ENCODE measurements around the gene ZNF365.

Gene ZNF365

DNA sequence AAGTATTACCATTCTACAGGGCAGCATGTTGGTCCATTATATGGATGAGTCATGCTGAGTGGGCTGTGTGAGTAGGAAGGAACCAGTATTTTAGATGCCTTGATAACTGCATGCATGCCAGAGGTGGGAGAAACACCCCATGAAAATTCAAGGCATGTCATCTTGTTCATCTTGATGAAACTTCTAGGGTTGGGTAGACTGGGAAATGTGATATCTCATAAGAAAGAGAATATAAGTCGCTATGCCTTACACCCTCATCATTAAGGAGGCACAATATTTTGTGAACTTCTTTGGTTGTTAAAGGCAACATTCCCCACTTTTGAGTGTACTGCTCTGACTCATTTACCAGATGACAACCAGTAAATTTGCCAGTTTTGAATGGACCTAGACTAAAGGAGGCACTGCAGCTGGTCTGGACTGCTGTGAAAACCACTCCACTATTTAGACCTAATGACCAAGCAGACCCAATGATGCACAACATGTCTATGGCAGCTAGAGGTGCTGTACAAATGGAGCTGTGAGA is 48.0 kb downstream of the ZNF365 start:
- no peak for DNase-seq (ENCODE audit: low spot score)

- no peak for DNase-seq (ENCODE audit: low spot score)
Observed at GRCh38 chr10:62424026-62424425, 49.9 kb downstream of the ZNF365 start.

DNA sequence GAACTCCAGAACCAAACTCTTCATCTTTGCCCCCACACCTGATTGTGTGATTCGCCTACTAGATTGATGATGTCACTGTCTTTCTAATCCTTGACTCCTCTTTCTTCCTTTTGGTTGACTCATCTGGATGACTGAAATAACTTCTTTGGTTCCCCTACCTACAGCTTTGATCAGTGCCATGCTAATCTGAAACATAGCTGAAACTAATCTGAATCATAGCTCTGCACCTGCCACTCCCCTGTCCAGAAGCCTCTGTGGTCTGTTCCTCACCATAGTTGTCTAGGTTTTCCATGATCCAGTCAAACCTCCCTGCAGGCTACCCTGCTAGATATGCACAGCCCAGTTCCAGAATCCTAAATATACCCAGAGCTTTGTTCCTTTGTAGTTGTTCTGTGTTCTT is 51.9 kb downstream of the ZNF365 start:
- DNase-seq (ENCODE audit: low spot score) = peak; percentile 24

GRCh38 chr10:62426600-62426999 is 52.4 kb downstream of the ZNF365 start:
- DNase-seq (ENCODE audit: low spot score) = no peak

- DNase-seq (ENCODE audit: low spot score) = no peak
Observed at GRCh38 chr10:62430881-62431280, 56.7 kb downstream of the ZNF365 start.

DNA sequence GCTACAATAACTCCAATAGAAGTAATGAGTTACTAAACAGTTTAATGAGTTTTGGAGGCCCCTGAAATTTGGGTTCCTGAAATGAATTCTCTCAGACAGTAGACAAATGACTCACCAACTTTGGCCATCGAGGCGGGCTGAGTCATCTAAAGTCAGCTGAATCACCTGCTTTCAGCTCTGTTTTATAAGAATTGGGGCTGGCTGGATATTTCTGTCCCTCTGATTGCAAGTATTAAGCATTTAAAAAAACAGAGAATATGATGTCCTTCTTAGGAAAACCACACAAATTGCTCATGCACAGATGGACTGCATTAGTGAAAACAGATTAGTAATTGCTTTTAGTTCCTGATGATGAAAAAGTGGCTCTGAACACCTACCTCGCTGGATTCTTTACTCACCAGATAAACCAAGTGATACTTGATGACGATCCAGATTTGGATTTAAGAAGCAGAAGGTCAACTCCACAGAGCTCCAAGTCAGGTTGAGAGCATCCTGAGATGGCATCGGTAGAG is 59.1 kb downstream of the ZNF365 start:
- peak; percentile 86 for DNase-seq (ENCODE audit: low spot score)

DNA sequence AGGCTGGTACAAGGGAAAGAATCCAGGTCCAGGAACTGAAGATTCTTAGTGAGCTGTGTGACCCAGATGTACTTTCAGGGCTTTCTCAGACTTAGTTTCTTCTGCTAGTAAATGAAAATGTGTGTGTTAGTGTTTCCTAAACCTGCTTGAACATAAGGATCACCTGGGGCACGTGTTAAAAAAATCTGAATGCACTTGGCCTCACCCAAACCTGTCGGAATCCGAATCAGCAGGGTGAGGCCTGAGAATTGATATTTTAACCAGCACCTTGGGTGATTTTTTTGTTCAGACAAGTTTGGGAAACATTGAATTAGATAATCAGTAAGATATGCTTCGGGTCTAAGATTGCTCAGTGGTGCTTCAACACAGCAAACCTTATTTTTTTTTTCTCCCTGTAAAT is 59.7 kb downstream of the ZNF365 start:
- DNase-seq (ENCODE audit: low spot score) = no peak

DNA sequence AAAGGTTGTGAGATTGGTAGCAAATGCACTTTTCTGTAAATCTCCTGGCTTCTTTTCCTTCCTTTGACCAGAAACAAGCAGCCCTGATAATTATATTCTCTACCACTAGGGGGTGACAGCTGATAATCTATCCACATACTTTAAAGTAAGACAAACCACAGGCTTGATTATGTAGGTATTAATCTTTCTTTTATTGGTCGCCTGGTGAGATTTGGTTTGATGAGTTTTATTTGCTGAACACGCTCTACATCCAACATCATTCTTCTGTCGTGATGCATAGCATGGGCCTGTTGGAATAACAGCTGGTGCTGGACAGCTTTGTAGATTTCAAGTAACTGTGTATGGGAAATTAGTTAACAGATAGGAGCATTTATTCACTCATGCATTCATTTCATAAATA is 63.5 kb downstream of the ZNF365 start:
- DNase-seq (ENCODE audit: low spot score) = peak; percentile 72

DNA sequence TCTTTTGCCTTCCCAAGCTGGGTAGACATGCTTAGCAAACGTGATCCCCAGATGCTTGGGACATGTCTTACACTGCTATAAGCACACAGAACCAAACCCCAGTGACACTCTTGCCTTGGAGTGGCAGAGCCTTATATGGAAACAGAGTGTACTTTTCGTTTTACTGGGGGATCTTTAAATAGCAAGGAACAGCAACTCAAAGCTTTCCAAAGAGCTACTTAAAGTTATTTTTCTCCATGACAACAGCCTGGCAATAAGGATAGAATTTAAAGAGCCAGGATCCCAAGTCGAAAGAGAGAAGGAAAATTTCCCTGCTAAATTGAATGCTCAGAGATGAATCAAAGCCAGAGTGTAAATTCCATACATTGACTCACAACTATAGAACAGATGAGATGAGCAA is 67.8 kb downstream of the ZNF365 start:
- DNase-seq (ENCODE audit: low spot score) = no peak

- no peak for DNase-seq (ENCODE audit: low spot score)
Observed at GRCh38 chr10:62442894-62443669, 68.9 kb downstream of the ZNF365 start.

DNA sequence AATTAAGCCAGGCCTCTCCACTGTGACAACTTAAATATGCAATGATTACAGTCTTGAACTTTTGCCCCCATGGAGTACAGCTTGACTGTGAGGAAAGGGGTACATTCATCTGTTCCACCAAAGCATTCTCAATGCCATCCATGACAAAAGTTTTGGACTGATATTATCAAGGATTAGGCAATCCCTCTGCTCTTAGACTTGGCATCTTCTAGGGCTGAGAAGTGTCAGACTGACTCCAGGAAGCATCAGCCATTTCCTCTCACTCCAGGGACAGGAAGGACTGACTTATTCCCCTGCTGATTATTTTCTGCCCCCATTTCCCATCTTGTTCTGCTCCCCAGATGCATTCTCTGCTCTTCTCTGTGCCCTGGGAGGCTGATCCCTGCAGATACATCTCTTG is 69.7 kb downstream of the ZNF365 start:
- peak; percentile 80 for DNase-seq (ENCODE audit: low spot score)

DNA sequence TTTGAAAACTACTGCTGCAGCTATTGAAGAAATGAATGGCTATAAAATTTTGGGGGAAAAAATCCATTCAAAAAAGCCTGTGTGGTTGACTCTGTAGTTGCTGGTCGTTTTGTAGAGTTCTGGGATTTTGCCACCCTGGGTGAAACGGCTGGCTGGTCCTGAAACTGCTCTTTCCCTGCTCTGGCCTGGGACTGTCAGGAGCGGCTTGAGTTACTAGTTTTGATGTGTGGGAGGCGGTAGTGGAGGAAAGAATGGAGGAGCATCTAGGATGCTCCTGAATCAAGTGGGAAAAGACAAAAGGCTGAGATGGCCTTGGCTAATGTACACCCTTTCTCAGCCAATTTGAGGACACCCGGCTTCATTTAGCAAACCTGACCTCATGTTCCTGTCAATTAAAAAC is 72.5 kb downstream of the ZNF365 start:
- no peak for DNase-seq (ENCODE audit: low spot score)

GRCh38 chr10:62450912-62451610 is 76.9 kb downstream of the ZNF365 start:
- no peak for DNase-seq (ENCODE audit: low spot score)

DNA sequence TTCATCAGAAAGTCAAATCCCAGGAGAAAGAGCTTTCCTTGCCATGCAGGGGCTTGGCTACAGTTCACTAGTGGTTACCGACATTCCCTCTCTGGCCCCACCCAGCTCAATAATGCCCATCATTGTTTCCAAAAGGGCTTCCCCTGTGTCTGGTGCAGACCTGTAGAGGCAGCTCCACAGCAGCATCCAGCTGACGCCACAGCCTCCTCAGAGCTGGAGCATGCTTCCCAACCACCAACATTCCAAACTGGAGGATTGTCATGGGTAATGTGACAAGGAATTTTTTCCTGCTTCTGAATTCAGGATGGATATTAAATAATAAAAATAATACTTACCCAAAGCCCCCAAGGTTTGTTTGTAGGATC is 77.4 kb downstream of the ZNF365 start:
- no peak for DNase-seq (ENCODE audit: low spot score)
